Endothelial cell of umbilical vein (primary cell): ENCODE results near the gene SRRM4. TPM values are rescaled to one million over a fixed set of nuclear protein-coding genes. Genes with fewer than 3 reads are reported as not detected.

Experiments used
- BruUV-seq: library from RNA; stranded (reverse); fragments of 400-500 nt; replicated peaks from 2 replicates; lab custom pipeline; 2021; lab: Mats Ljungman, UMichigan
- CTCF ChIA-PET: fragments of 300-600, 350-600 bp; sonication (Branson Sonifier 250); formaldehyde crosslinking; loops from one replicate; lab custom pipeline; 2021; ENCODE audit warnings: antibody characterized with exemption, inconsistent platforms; lab: Charles Lee
- POLR2A ChIA-PET: fragments of 300-600, 350-600 bp; sonication (Branson Sonifier 250); formaldehyde crosslinking; loops from one replicate; lab custom pipeline; 2021; ENCODE audit warnings: antibody characterized with exemption, inconsistent platforms; lab: Charles Lee
- DNase-seq: peaks from one replicate; pipeline ENCODE4 v3.0.0-alpha.2; 2011; ENCODE audit warnings: low read depth, low spot score
- FAIRE-seq: peaks from 2 replicates; lab custom pipeline; 2011; peaks lifted over from hg19 to GRCh38; lab: Jason Lieb, UNC
- H2AFZ ChIP-seq: 2 replicates; pipeline ENCODE4 v1.6.0; 2012; ENCODE audit warnings: low read depth, low read length, control low read depth, inconsistent platforms
- H3K27ac ChIP-seq: 2 replicates; pipeline ENCODE4 v1.5.1; 2011; ENCODE audit warnings: low read depth, mild to moderate bottlenecking, control low read depth, low read length, moderate library complexity; ENCODE audit not compliant: insufficient read depth
- H3K27me3 ChIP-seq, 2 experiments: 2 replicates each; pipeline versions ENCODE4 v1.6.0 to v1.6.1; 2011; ENCODE audit warnings: low read length in 2 of 2, mixed read lengths in 1 of 2; ENCODE audit not compliant: control insufficient read depth in 2 of 2, insufficient read depth in 2 of 2
- H3K36me3 ChIP-seq, 2 experiments: 2 replicates in 1 of 2; 3 replicates in 1 of 2; pipeline ENCODE4 v1.5.1; 2011; ENCODE audit warnings: low read length in 2 of 2, mild to moderate bottlenecking in 1 of 2, moderate library complexity in 1 of 2; ENCODE audit not compliant: control insufficient read depth in 2 of 2, insufficient read depth in 2 of 2; ENCODE audit errors: extremely low read depth in 1 of 2
- H3K4me1 ChIP-seq: 3 replicates; pipeline ENCODE4 v1.5.1; 2011; ENCODE audit warnings: mild to moderate bottlenecking, low read length; ENCODE audit not compliant: control insufficient read depth, insufficient read depth; ENCODE audit errors: extremely low read depth
- H3K4me2 ChIP-seq: 2 replicates; pipeline ENCODE4 v1.6.1; 2011; ENCODE audit warnings: low read length, control low read depth, mixed read lengths; ENCODE audit not compliant: insufficient read depth
- H3K4me3 ChIP-seq, 3 experiments: fragments of 200-600 bp in 1 of 3; sonication (generic), shearing (Covaris generic) in 1 of 3; replicated peaks in 1 of 3; 2 replicates each; pipeline ENCODE4 v1.5.1; 2011 to 2016; ENCODE audit warnings: control low read depth in 3 of 3, low read length in 3 of 3, mild to moderate bottlenecking in 2 of 3, inconsistent platforms in 1 of 3, low read depth in 1 of 3, moderate library complexity in 1 of 3; ENCODE audit not compliant: insufficient read depth in 1 of 3
- H3K79me2 ChIP-seq: 2 replicates; pipeline ENCODE4 v1.6.0; 2012; ENCODE audit warnings: low read length, inconsistent platforms; ENCODE audit not compliant: control insufficient read depth, insufficient read depth
- H3K9ac ChIP-seq: replicated peaks from 2 replicates; pipeline ENCODE3; 2011; ENCODE audit warnings: low read length, control low read depth; ENCODE audit not compliant: insufficient read depth; ENCODE audit errors: extremely low read depth
- H3K9me1 ChIP-seq: replicated peaks from 3 replicates; pipeline ENCODE4 v1.6.0; 2011; ENCODE audit warnings: mild to moderate bottlenecking, low read length; ENCODE audit not compliant: control insufficient read depth, insufficient read depth; ENCODE audit errors: extremely low read depth
- H3K9me3 ChIP-seq: replicated peaks from 2 replicates; pipeline ENCODE4 v1.5.1; 2012; ENCODE audit warnings: low read length, inconsistent platforms; ENCODE audit not compliant: control insufficient read depth, insufficient read depth
- H4K20me1 ChIP-seq: replicated peaks from 2 replicates; pipeline ENCODE3; 2011; ENCODE audit warnings: mild to moderate bottlenecking, low read length; ENCODE audit not compliant: control insufficient read depth, insufficient read depth; ENCODE audit errors: extremely low read depth
- FOS ChIP-seq: IDR thresholded peaks from 2 replicates; pipeline ENCODE4 v1.6.1; 2011; ENCODE audit warnings: mild to moderate bottlenecking, low read length, moderate library complexity, borderline replicate concordance; ENCODE audit not compliant: insufficient read depth
- JUN ChIP-seq: IDR thresholded peaks from 2 replicates; pipeline ENCODE4 v1.6.1; 2011; ENCODE audit warnings: borderline replicate concordance, low read depth; ENCODE audit not compliant: insufficient read length, insufficient read depth
- MYC ChIP-seq: IDR thresholded peaks from one replicate; pipeline ENCODE4 v1.6.1; 2011; ENCODE audit warnings: mild to moderate bottlenecking, low read depth, low read length
- dilution Hi-C: fragments of 300-500 bp; cut with MboI; formaldehyde crosslinking; loops from one replicate; pipeline ENCODE4 v1.15.0; 2019; ENCODE audit warnings: low sequenced_read_pairs; ENCODE audit not compliant: extremely low pct_ligation_motif_present
- intact Hi-C: fragments of 100-400 bp; cut with micrococcal nuclease; formaldehyde crosslinking; loops from one replicate; pipeline ENCODE4 v1.10.0; 2022
- polyA plus RNA-seq, 4 experiments: library from polyadenylated mRNA; depleted of rRNA in 3 of 4; stranded (reverse) in 3 of 4; unstranded in 1 of 4; fragments of >200 nt; gene quantifications; 2 replicates each; pipeline versions ENCODE4 v1.2.1 to v1.2.3, GENCODE V29; 2011 to 2012; ENCODE audit warnings: missing spikeins in 1 of 4
- total RNA-seq: library from RNA; stranded (reverse); gene quantifications from 2 replicates; pipeline ENCODE4 v1.2.3, GENCODE V29; 2021
- TF ChIP-seq, protein P1 (sequence below): IDR thresholded peaks from 2 replicates; pipeline ENCODE4 v1.6.1; 2011; ENCODE audit not compliant: insufficient read depth, insufficient read length
- TF ChIP-seq, protein P2 (sequence below), 2 donors: IDR thresholded peaks; 1 replicate in 1 of 2; 2 replicates in 1 of 2; pipeline ENCODE4 v1.5.1; 2011; ENCODE audit warnings: low read length in 2 of 2, mild to moderate bottlenecking in 2 of 2, moderate library complexity in 2 of 2, control low read depth in 1 of 2, inconsistent platforms in 1 of 2, low read depth in 1 of 2; ENCODE audit not compliant: insufficient read depth in 1 of 2; ENCODE audit errors: extremely low read depth in 1 of 2

The SRRM4 gene
- total and polyA plus RNA-seq, 2 donors (not counting 3 experiments of a cell fraction or from before 2014, with no cell fraction given) = not detected

DNA sequence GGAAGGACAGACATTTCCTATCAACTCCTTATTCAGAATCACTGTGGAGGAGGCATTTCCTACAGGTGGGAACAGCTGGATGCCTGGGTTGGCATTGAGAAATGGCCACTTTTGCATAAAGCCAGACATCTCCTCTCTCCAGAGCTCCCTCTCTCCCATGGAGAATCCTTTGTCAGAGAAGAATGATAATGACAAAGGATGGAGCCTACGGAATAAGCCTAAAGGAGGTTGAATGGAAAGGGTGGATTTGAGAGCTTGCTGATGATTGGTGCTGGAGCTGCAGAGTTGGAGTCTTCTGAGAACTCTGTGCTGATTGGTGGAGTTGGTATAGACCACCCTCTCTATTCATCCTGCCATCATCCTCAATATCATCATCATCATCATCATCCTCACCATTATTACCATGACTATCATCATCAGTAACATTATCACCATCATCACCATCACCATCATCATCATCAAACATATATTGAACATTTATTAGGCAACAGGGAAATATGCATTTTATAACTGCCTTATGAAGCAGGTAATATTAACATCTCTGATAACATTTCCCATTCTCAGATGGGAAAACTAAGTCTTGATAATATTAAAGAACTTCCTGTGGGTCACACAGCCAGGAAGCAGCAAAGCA, 108.2 kb downstream of the SRRM4 start:
- Histone ChIP-seq H2AFZ (no peak overlapping the region), H3K4me3 (no peak overlapping the region), H3K79me2 (no peaks in the 10 kb centered on the region), H3K27ac (no peak overlapping the region), H3K27me3 (no peaks in the 10 kb centered on the region), H3K4me2 (no peak overlapping the region), H3K9me3 (no peaks in the 10 kb centered on the region), H3K9me1 (no peaks in the 10 kb centered on the region), H4K20me1 (no peaks in the 10 kb centered on the region), H3K4me1 (no peaks in the 10 kb centered on the region), H3K36me3 (no peaks in the 10 kb centered on the region), H3K9ac (no peak overlapping the region)
- TF ChIP-seq, protein P1, sequence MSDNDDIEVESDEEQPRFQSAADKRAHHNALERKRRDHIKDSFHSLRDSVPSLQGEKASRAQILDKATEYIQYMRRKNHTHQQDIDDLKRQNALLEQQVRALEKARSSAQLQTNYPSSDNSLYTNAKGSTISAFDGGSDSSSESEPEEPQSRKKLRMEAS = no peak
- no peak for TF ChIP-seq MYC
- TF ChIP-seq JUN = no peak
- no peak for TF ChIP-seq FOS
- TF ChIP-seq, protein P2, sequence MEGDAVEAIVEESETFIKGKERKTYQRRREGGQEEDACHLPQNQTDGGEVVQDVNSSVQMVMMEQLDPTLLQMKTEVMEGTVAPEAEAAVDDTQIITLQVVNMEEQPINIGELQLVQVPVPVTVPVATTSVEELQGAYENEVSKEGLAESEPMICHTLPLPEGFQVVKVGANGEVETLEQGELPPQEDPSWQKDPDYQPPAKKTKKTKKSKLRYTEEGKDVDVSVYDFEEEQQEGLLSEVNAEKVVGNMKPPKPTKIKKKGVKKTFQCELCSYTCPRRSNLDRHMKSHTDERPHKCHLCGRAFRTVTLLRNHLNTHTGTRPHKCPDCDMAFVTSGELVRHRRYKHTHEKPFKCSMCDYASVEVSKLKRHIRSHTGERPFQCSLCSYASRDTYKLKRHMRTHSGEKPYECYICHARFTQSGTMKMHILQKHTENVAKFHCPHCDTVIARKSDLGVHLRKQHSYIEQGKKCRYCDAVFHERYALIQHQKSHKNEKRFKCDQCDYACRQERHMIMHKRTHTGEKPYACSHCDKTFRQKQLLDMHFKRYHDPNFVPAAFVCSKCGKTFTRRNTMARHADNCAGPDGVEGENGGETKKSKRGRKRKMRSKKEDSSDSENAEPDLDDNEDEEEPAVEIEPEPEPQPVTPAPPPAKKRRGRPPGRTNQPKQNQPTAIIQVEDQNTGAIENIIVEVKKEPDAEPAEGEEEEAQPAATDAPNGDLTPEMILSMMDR (IDR thresholded peaks at IDR 0.05; ENCODE audit: extremely low read depth in 1 of 2, insufficient read depth in 1 of 2, low read depth in 1 of 2, low read length in 2 of 2) = no peak
- no TSS peak for BruUV-seq
- no peak for FAIRE-seq
- intact Hi-C loops (no loop called here), dilution Hi-C loops (no loop called here)
- DNase-seq = no peak
- CTCF ChIA-PET = no interaction called here
- POLR2A ChIA-PET = no interaction called here
